Renal cortical epithelial cell (primary cell): ENCODE measurements around the gene ALLC. TPM values are rescaled to one million over a fixed set of nuclear protein-coding genes. Genes with fewer than 3 reads are reported as not detected.

Experiments
- DNase-seq: peaks from one replicate; pipeline ENCODE4 v3.0.0-alpha.2; 2011; ENCODE audit warnings: low read depth
- total RNA-seq: library from RNA; depleted of rRNA; stranded (reverse); fragments of >200 nt; gene quantifications from 2 replicates; pipeline ENCODE4 v1.2.3, GENCODE V29; 2014

ALLC gene
- total RNA-seq, 1 donor from 2014 or later, result not detected

- no peak for DNase-seq
Measured at GRCh38 chr2:3677436-3677835, 19.4 kb downstream of the ALLC start.

DNA sequence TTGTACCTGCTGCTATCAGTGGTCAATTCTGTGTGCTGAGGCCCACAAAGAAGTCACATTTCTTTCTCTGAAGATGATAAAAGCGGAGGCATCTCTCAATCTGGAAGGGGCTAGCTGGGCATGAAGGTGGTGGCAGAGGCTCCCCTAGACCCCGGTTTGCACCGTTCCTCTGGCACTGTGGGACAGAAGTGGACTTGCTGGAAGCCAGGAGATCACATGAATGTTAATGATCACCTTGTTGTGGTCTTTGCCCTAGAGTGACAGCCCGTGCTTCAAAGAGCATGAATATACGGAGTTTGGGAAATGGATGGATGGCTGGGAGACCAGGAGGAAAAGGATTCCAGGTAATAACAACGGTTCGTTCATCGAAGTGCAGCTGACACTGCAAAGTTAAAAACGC is 20.2 kb downstream of the ALLC start:
- no peak for DNase-seq

DNA sequence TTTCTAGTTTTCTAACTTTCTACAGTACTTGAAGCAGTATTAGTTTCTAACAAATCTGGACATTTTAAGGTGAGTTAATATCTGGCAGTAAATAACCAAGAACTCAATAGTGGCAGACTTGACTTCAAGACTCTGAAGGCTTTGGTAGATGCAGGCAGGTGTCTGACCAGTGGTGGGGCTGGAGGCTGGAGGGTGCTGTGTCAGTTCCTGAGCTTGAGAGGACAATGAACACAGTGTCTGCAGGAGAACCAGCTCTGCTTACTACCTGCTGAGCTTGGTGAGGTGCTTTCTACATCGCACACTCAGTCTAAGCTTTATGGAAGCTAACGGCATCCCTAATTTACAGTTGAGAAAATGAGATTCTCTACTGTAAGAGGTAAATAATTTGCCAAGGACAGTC is 21.2 kb downstream of the ALLC start:
- no peak for DNase-seq

- DNase-seq, result no peak
Measured at GRCh38 chr2:3679616-3680393, 21.8 kb downstream of the ALLC start.

- DNase-seq, result no peak
Measured at GRCh38 chr2:3680548-3681345, 22.7 kb downstream of the ALLC start.

- no peak for DNase-seq
Measured at GRCh38 chr2:3681625-3682024, 23.6 kb downstream of the ALLC start.

DNA sequence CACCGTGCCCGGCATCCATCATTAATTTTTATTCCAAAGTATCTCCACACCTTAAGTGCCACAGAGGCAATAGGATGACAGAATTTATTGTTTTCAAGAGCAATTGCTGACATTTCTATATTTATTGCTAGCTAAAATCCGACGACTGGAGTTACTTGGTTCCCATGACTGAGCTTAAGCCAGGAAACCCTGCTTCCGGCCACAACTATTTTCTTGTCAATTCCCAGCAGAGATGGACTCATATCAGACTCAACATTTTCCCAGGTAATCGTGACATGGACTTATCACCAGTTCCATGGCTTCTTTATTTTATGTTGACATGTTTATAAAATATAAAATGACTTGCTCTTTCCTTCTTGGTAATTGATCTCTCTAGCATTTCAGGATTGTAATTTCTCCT is 24.8 kb downstream of the ALLC start:
- no peak for DNase-seq

DNA sequence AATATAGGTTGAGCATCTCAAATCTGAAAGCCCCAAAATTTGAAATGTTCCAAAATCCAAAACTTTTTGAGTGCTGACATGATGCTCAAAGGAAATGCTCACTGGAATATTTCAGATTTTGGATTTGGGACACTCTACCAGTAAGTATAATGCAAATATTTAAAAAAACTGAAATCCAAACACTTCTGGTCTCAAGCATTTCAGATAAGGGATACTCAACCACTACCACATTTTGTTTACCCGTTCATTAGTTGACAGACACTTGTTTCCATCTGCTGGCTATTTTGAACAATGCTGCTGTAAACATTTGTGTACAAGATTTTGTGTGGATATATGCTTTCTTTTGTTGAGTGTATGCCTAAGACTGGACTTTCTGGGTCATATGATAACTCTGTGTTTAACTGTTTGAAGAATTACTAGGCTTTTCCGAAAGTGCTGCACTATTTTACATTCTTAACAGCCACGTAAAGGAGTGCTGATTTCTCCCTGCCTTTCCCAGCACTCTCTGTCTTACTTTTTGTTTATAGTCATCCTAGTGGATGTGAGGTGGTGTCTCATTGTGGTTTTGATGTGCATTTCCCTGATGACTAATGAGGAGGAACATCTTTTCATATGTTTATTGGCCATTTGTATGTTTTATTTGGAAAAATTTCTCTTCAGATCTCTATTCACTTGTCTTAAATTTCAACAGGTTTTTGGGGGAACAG is 25.9 kb downstream of the ALLC start:
- DNase-seq, result no peak

DNA sequence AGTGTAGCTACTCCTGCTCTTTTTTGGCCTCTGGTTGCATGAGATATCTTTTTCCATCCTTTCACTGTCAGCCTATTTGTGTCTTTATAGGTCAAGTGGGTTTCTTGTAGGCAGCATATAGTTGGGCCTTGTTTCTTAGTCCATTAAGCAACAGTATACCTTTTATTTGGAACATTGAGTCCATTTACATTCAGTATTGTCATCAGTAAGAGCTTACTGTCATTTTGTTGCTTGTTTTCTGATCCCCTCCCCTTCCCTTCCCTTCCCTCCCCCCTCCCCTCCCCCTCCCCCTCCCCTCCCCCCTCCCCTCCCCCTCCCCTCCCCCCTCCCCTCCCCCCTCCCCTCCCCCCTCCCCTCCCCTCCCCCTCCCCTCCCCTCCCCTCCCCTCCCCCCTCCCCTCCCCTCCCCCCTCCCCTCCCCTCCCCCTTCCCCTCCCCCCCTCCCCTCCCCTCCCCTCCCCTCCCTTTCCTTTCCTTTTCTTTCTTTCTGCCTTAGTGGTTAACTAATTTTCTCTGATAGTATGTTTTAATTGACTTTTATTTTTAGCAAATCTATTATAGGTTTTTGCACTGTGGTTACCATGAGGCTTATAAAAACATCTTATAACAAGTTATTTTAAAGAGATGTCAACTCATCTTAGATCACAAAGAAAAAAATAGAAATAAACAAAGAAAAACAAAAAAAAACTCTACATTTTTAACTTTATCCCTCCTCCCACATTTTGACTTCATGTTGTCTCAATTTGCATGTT is 32.2 kb downstream of the ALLC start:
- DNase-seq, result no peak

DNA sequence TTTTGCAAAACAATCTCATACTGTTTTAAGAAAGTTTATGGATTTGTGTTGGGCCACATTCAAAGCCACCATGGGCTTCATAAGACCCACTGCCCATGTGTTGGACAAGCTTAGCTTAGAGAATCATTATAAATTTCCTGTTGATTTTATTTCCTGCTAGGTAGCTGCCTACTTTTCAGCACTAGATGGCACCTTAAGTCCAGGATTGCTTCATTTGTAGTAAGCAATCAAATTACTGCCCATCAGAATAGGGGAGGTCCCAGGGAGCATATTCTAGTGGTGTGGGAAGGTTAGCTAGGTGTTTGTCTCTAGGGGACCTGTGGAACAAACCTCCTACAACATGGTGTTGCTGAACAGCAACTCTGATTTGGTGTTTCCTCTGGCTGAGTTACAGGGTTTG is 34.4 kb downstream of the ALLC start:
- peak; percentile 39 for DNase-seq

- DNase-seq, result no peak
Measured at GRCh38 chr2:3696545-3696944, 38.5 kb downstream of the ALLC start.

- no peak for DNase-seq
Measured at GRCh38 chr2:3701071-3701470, 43.1 kb downstream of the ALLC start.

GRCh38 chr2:3703236-3703756 is 45.3 kb downstream of the ALLC start, which contains the start of gene DCDC2C:
DCDC2C (plus strand) TSS chr2:3703575; CDS start chr2:3703752, 177 bp downstream.
- no peak for DNase-seq

DNA sequence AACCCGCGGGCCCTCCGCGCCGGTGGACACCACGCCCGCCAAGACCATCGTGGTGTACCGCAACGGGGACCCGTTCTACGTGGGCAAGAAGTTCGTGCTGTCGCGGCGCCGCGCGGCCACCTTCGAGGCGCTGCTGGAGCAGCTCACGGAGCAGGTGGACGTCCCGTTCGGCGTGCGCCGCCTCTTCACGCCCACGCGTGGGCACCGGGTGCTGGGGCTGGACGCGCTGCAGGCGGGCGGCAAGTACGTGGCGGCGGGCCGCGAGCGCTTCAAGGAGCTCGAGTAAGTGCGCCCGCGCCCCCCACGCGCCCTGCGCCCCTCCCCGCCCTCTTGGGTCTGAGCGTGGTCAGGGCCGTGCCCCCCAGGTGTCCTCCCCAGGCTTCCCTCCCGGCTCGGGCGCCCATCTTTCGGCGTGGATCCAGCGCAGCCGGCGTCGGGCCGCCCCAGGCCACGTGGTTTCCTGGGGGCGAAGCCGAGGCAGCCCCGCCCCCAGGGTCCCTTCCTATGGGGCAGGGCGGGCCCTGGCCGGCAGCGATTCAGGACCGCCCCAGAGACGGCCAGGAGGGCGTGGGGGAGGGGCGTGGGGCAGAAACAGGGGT is 45.9 kb downstream of the ALLC start:
- no peak for DNase-seq

DNA sequence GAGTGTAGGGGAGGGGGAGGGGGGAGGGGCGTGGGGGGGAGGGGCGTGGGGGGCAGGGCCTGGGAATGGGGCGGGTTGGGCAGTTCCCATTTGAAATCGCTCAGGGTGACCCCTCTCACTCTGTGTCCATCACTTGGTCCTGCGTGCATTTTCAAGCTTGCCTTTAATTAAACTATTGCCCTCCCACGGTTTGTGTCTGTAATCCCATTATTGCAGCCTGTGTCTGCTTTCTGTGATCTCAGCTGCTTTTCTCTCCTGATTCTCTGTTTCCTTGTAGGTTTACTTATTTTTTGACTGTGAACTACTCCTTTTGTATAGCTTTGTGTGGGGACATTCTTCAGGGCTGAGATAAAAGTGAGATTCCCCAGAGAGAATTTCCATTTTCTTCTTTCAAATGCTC is 46.7 kb downstream of the ALLC start:
- no peak for DNase-seq

DNA sequence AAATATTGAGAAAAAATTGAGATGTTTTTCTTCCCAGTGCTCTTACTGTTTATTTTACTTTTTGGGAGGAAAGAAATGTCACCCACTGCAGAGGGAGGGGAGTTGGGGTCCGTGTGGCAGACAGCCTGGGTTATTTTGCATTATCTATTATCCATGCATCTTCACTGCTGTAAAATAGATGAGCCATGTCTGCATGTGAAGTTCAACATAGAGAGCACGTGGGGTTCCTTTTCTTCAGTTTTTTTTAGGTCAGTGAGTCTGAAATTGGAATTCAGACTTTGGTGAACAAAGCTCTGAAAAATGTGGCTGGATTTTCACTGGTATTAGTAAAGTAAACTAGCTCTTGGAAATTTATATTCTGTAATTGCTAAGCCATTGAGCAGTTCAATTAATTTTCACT is 47.8 kb downstream of the ALLC start:
- no peak for DNase-seq

DNA sequence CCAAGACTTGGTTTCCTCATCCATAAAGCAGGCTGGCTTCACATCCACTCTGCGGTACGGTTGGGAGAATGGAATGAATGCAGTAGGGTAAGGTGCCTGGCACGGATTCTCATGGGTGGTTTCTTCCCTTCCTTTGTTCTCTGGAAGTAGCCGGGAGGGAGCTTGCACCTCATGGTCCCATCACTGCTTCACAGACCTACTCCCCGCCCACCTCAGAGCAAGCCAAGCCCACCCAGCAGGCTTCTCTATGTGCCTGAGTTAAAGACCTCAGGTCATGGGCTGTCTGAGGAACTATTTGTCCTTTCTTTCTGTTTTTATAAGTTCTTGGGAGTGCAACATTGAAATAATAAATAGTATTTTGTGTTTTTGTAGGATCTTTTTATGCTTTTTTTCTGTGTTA is 48.9 kb downstream of the ALLC start:
- DNase-seq, result no peak

DNA sequence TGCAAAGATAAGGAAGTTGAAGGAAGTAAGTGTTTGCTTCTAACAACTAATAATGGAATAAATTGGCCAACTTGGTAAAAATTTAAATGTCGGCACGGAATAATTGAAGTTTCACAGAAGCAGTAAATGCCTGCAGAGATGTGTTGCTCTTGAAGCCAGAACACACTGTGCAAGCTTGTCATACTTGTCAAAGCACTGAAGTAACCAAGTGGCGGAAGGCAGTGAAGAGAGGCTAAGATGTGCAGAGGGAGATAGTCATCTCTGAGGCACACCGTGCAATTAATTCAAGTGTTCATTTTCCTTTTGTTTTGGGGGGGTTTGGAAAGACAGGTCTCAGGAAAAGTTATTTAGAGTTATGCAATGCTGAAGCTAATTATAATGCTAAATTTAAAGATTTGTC is 50.6 kb downstream of the ALLC start:
- no peak for DNase-seq

DNA sequence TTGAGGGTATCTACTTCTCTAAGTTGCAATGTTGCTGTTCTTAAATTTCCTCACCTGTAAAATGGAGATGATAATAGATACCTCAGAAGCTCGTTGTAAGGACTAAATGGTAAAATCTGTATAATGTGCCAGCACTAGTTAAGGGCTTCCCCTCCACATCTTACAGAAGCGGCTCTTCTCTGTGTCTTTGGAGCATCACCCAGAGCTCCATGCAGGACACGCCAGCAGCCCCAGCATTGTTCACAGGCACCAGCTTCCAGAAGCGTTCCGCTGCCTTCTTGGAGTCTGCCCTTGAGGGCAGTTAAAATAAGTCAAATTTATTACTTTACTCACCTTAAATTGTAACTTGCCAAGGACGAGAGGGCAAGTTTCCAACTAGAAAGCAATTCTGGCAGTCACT is 51.2 kb downstream of the ALLC start:
- no peak for DNase-seq

DNA sequence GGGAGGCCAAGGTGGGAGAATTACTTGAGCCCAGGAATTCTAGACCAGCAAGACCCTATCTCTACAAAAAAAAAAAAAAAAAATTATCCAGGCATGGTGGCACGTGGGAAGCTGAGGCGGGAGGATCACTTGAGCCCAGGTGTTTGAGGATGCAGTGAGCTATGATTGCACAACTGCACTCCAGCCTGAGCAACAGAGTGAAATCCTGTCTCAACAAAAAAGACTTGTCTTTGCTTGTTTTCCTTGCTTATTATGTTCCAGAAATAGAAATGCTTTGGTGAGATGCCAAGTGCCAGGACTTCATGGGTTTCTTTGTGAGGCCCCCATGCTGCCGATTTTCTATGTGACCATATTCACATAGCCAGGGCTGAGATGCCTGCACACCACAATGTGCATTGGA is 54.4 kb downstream of the ALLC start:
- no peak for DNase-seq

GRCh38 chr2:3712831-3713503 is 55.0 kb downstream of the ALLC start:
- no peak for DNase-seq
